Mesenchymal stem cell (in vitro differentiated cells and primary cell): ENCODE results near the gene ZNF264. TPM values are rescaled to one million over a fixed set of nuclear protein-coding genes. Genes with fewer than 3 reads are reported as not detected.
A peak's percentile ranks its signal among the peaks of the same experiment; 100 is the strongest.

Experiments used
- DNase-seq: peaks from one replicate; pipeline ENCODE4 v3.0.0-alpha.2; 2013
- H2AFZ ChIP-seq: one replicate; pipeline ENCODE4 v1.6.1; 2013; ENCODE audit warnings: low read depth, mild to moderate bottlenecking, control low read depth, inconsistent platforms, low read length, moderate library complexity
- H2AK5ac ChIP-seq: 2 replicates; pipeline ENCODE4 v1.6.1; 2013; ENCODE audit warnings: low read length, moderate library complexity, mild to moderate bottlenecking, inconsistent platforms; ENCODE audit not compliant: severe bottlenecking
- H2BK120ac ChIP-seq: one replicate; pipeline ENCODE4 v1.6.1; 2013; ENCODE audit warnings: low read depth, mild to moderate bottlenecking, inconsistent platforms, low read length, moderate library complexity
- H2BK12ac ChIP-seq, 2 experiments: one replicate each; pipeline ENCODE4 v1.6.1; 2013; ENCODE audit warnings: inconsistent platforms in 2 of 2, low read length in 2 of 2, mild to moderate bottlenecking in 2 of 2, moderate library complexity in 2 of 2, control low read depth in 1 of 2
- H2BK15ac ChIP-seq: one replicate; pipeline ENCODE4 v1.6.1; 2013; ENCODE audit warnings: mild to moderate bottlenecking, low read depth, inconsistent platforms; ENCODE audit not compliant: poor library complexity, severe bottlenecking
- H2BK5ac ChIP-seq: 2 replicates; pipeline ENCODE4 v1.6.1; 2013; ENCODE audit warnings: low read depth, mild to moderate bottlenecking, low read length, control low read depth, inconsistent platforms; ENCODE audit not compliant: poor library complexity, severe bottlenecking
- H3K14ac ChIP-seq, 2 experiments: one replicate each; pipeline ENCODE4 v1.6.1; 2013; ENCODE audit warnings: inconsistent platforms in 2 of 2, low read length in 2 of 2, control low read depth in 1 of 2, mild to moderate bottlenecking in 1 of 2, moderate library complexity in 1 of 2
- H3K18ac ChIP-seq, 2 experiments: one replicate each; pipeline ENCODE4 v1.6.1; 2013; ENCODE audit warnings: inconsistent platforms in 2 of 2, low read length in 2 of 2, control low read depth in 1 of 2, low read depth in 1 of 2, mild to moderate bottlenecking in 1 of 2
- H3K23ac ChIP-seq, 2 experiments: one replicate each; pipeline ENCODE4 v1.6.1; 2013; ENCODE audit warnings: inconsistent platforms in 2 of 2, low read length in 2 of 2, mild to moderate bottlenecking in 2 of 2, moderate library complexity in 2 of 2, control low read depth in 1 of 2
- H3K27ac ChIP-seq: 2 replicates; pipeline ENCODE4 v1.5.1; 2013; ENCODE audit warnings: mild to moderate bottlenecking, moderate library complexity, low read length, control low read depth, inconsistent platforms; ENCODE audit not compliant: poor library complexity, severe bottlenecking
- H3K27me3 ChIP-seq, 2 experiments: 2 replicates each; pipeline versions ENCODE4 v1.6.1 to v1.7.0; 2013; ENCODE audit warnings: low read length in 2 of 2, mild to moderate bottlenecking in 2 of 2, moderate library complexity in 2 of 2, control low read depth in 1 of 2, inconsistent platforms in 1 of 2; ENCODE audit not compliant: control insufficient read depth in 1 of 2, insufficient read depth in 1 of 2
- H3K36me3 ChIP-seq, 2 experiments: 2 replicates each; pipeline versions ENCODE4 v1.6.1 to v1.7.0; 2013; ENCODE audit warnings: low read length in 2 of 2, control low read depth in 1 of 2, inconsistent platforms in 1 of 2, low read depth in 1 of 2, mild to moderate bottlenecking in 1 of 2; ENCODE audit not compliant: insufficient read depth in 2 of 2, control insufficient read depth in 1 of 2
- H3K4ac ChIP-seq, 2 experiments: one replicate each; pipeline ENCODE4 v1.6.1; 2013; ENCODE audit warnings: inconsistent platforms in 2 of 2, low read length in 2 of 2, mild to moderate bottlenecking in 2 of 2, moderate library complexity in 2 of 2, control low read depth in 1 of 2, low read depth in 1 of 2
- H3K4me1 ChIP-seq: 2 replicates; pipeline ENCODE4 v1.6.1; 2013; ENCODE audit warnings: low read depth, low read length, control low read depth; ENCODE audit not compliant: control insufficient read depth, insufficient read depth
- H3K4me2 ChIP-seq: 2 replicates; pipeline ENCODE4 v1.6.1; 2013; ENCODE audit warnings: low read length, mild to moderate bottlenecking, inconsistent platforms; ENCODE audit not compliant: poor library complexity, severe bottlenecking
- H3K4me3 ChIP-seq, 2 experiments: 2 replicates each; pipeline versions ENCODE4 v1.5.1 to v1.7.0; 2013; ENCODE audit warnings: low read length in 2 of 2, mild to moderate bottlenecking in 2 of 2, control low read depth in 1 of 2, low read depth in 1 of 2; ENCODE audit not compliant: insufficient read depth in 1 of 2
- H3K79me1 ChIP-seq: replicated peaks from 2 replicates; pipeline ENCODE4 v1.6.1; 2013; ENCODE audit warnings: mild to moderate bottlenecking, control low read depth, low read length, inconsistent platforms; ENCODE audit not compliant: poor library complexity, severe bottlenecking
- H3K9ac ChIP-seq: 2 replicates; pipeline ENCODE4 v1.7.0; 2013; ENCODE audit warnings: mild to moderate bottlenecking, low read length, moderate library complexity
- H3K9me3 ChIP-seq: 2 replicates; pipeline ENCODE4 v1.7.0; 2013; ENCODE audit warnings: mild to moderate bottlenecking, low read length; ENCODE audit not compliant: control insufficient read depth
- H4K8ac ChIP-seq: one replicate; pipeline ENCODE4 v1.6.1; 2013; ENCODE audit warnings: inconsistent platforms, mild to moderate bottlenecking, low read length, moderate library complexity
- H4K91ac ChIP-seq: one replicate; pipeline ENCODE4 v1.6.1; 2013; ENCODE audit warnings: mild to moderate bottlenecking, low read length, inconsistent platforms
- WGBS: methylation state at CpG from one replicate; pipeline ENCODE4 v1.1.7; 2013; ENCODE audit warnings: mixed read lengths; 5-methylcytosine and 5-hydroxymethylcytosine counted together
- polyA plus RNA-seq, 2 experiments: library from polyadenylated mRNA; stranded (reverse); fragments of 200-250 nt; gene quantifications; one replicate each; pipeline ENCODE4 v1.2.3, GENCODE V29; 2013

Gene ZNF264
- polyA plus RNA-seq (2013, experiment 1 of 2): 4.7 TPM
- 5.2 TPM for polyA plus RNA-seq (2013, experiment 2 of 2)

- H2BK15ac ChIP-seq: no peak within 1 kb of the TSS
- H3K27me3 ChIP-seq: no peaks in the 10 kb centered on the region
- H3K4me3 ChIP-seq: peak within 1 kb of the TSS; percentile 91 to 100
- H3K27ac ChIP-seq: peak within 1 kb of the TSS; percentile 92
- H3K4me1 ChIP-seq: peaks cover 17% of the 10 kb centered on the region
- H4K8ac ChIP-seq: peak within 1 kb of the TSS; percentile 85
- no peak within 1 kb of the TSS for H2AK5ac ChIP-seq
- WGBS: 3% methylated on average over 81 of the region's 81 CpGs
- H3K18ac ChIP-seq: peak within 1 kb of the TSS; percentile 49 to 94
- H3K4me2 ChIP-seq: peak within 1 kb of the TSS; percentile 58
- peak within 1 kb of the TSS in 1 of 2 experiments; percentile 1 for H2BK12ac ChIP-seq
- H3K9ac ChIP-seq: peak within 1 kb of the TSS; percentile 96
- peaks cover 30 to 36% of the 10 kb centered on the region in 2 experiments for H3K36me3 ChIP-seq
- peak within 1 kb of the TSS; percentile 99 for H2AFZ ChIP-seq
- H3K14ac ChIP-seq: peak within 1 kb of the TSS; percentile 63 to 96
- H2BK120ac ChIP-seq: peak within 1 kb of the TSS; percentile 35
- peaks cover 4% of the 10 kb centered on the region for H3K9me3 ChIP-seq
- H3K23ac ChIP-seq: no peak within 1 kb of the TSS
- peak within 1 kb of the TSS; percentile 71 for H4K91ac ChIP-seq
- peaks cover 16% of the 10 kb centered on the region for H3K79me1 ChIP-seq
- peak; percentile 86 for DNase-seq
- H2BK5ac ChIP-seq: peak within 1 kb of the TSS; percentile 37
- peak within 1 kb of the TSS; percentile 7 to 81 for H3K4ac ChIP-seq
Measured at GRCh38 chr19:57191141-57192076, at the start of gene ZNF264. ZNF264 (plus strand) TSS chr19:57191500; CDS start chr19:57191914, 414 bp downstream.

- Histone ChIP-seq H3K4me1 (no peaks in the 10 kb centered on the region), H3K4me3 (no peak overlapping the region), H2BK15ac (no peak overlapping the region), H3K14ac (no peak overlapping the region), H2BK12ac (no peak overlapping the region), H3K18ac (no peak overlapping the region), H3K4ac (no peak overlapping the region), H3K36me3 (no peaks in the 10 kb centered on the region), H3K9ac (no peak overlapping the region), H3K27me3 (no peaks in the 10 kb centered on the region), H3K9me3 (peaks cover 15% of the 10 kb centered on the region), H3K4me2 (no peak overlapping the region), H4K91ac (no peak overlapping the region), H2BK120ac (no peak overlapping the region), H3K27ac (no peak overlapping the region), H2BK5ac (no peak overlapping the region), H2AK5ac (no peak overlapping the region), H4K8ac (no peak overlapping the region), H3K23ac (no peak overlapping the region), H3K79me1 (no peaks in the 10 kb centered on the region), H2AFZ (no peak overlapping the region)
- 74% methylated on average over 4 of the region's 4 CpGs for WGBS
- DNase-seq: no peak
Measured at GRCh38 chr19:57141699-57142098, 49.6 kb upstream of the ZNF264 start.

- Histone ChIP-seq H4K91ac (no peak overlapping the region), H3K4me1 (no peaks in the 10 kb centered on the region), H3K14ac (no peak overlapping the region), H3K27me3 (no peaks in the 10 kb centered on the region), H3K79me1 (no peaks in the 10 kb centered on the region), H2BK120ac (no peak overlapping the region), H3K18ac (no peak overlapping the region), H2AFZ (no peak overlapping the region), H3K9me3 (peaks cover 13% of the 10 kb centered on the region), H3K9ac (no peak overlapping the region), H3K4me3 (no peak overlapping the region), H3K4me2 (no peak overlapping the region), H3K4ac (no peak overlapping the region), H4K8ac (no peak overlapping the region), H3K27ac (no peak overlapping the region), H2AK5ac (no peak overlapping the region), H2BK5ac (no peak overlapping the region), H3K23ac (no peak overlapping the region), H2BK12ac (no peak overlapping the region), H2BK15ac (no peak overlapping the region), H3K36me3 (no peaks in the 10 kb centered on the region)
- no peak for DNase-seq
- 78% methylated on average over 5 of the region's 5 CpGs for WGBS
Measured at GRCh38 chr19:57152921-57153320, 38.4 kb upstream of the ZNF264 start.

GRCh38 chr19:57161985-57162539 lies 29.2 kb upstream of the ZNF264 start:
- Histone ChIP-seq H3K27me3 (no peaks in the 10 kb centered on the region), H2AK5ac (no peak overlapping the region), H3K9ac (no peak overlapping the region), H3K23ac (no peak overlapping the region), H2AFZ (no peak overlapping the region), H3K18ac (no peak overlapping the region), H3K4me3 (no peak overlapping the region), H3K4me2 (no peak overlapping the region), H4K91ac (no peak overlapping the region), H2BK15ac (no peak overlapping the region), H3K27ac (no peak overlapping the region), H4K8ac (no peak overlapping the region), H2BK5ac (no peak overlapping the region), H3K36me3 (no peaks in the 10 kb centered on the region), H3K4ac (no peak overlapping the region), H2BK120ac (no peak overlapping the region), H3K9me3 (peaks cover 12% of the 10 kb centered on the region), H3K4me1 (no peaks in the 10 kb centered on the region), H3K79me1 (no peaks in the 10 kb centered on the region), H3K14ac (no peak overlapping the region), H2BK12ac (no peak overlapping the region)
- 85% methylated on average over 5 of the region's 5 CpGs for WGBS
- no peak for DNase-seq
